Calu3 (cell line): ENCODE data around the gene SLF2. TPM values are rescaled to one million over a fixed set of nuclear protein-coding genes. Genes with fewer than 3 reads are reported as not detected.

Experiments used
- BruUV-seq: library from RNA; stranded (reverse); fragments of 400-500 nt; replicated peaks from 2 replicates; lab custom pipeline; 2021; lab: Mats Ljungman, UMichigan
- CTCF ChIA-PET: fragments of 300-600 bp; sonication (Branson Sonifier 250); formaldehyde crosslinking; loops from one replicate; lab custom pipeline; 2022; ENCODE audit warnings: antibody characterized with exemption; lab: Charles Lee
- DNase-seq: peaks from one replicate; pipeline ENCODE4 v3.0.0; 2022
- H3K27ac Mint-ChIP-seq: one replicate; pipeline ENCODE4 v1.8.0; 2022; ENCODE audit warnings: mixed read lengths; ENCODE audit not compliant: unreplicated experiment
- H3K27me3 Mint-ChIP-seq: one replicate; pipeline ENCODE4 v1.8.0; 2022; ENCODE audit warnings: mixed read lengths; ENCODE audit not compliant: unreplicated experiment
- H3K36me3 Mint-ChIP-seq: one replicate; pipeline ENCODE4 v1.8.0; 2022; ENCODE audit warnings: mild to moderate bottlenecking, moderate library complexity, mixed read lengths; ENCODE audit not compliant: insufficient read depth, unreplicated experiment
- H3K4me1 Mint-ChIP-seq: one replicate; pipeline ENCODE4 v1.8.0; 2022; ENCODE audit warnings: mild to moderate bottlenecking, low read depth, mixed read lengths; ENCODE audit not compliant: unreplicated experiment
- H3K4me3 Mint-ChIP-seq: one replicate; pipeline ENCODE4 v1.8.0; 2022; ENCODE audit warnings: mild to moderate bottlenecking, low read depth, moderate library complexity, mixed read lengths; ENCODE audit not compliant: unreplicated experiment
- H3K9me3 Mint-ChIP-seq: one replicate; pipeline ENCODE4 v1.8.0; 2022; ENCODE audit warnings: low read depth, mixed read lengths; ENCODE audit not compliant: unreplicated experiment
- CTCF ChIP-seq: fragments of 200-600 bp; IDR thresholded peaks from one replicate; pipeline ENCODE4 v1.8.0; 2022; ENCODE audit warnings: antibody characterized with exemption; ENCODE audit not compliant: unreplicated experiment
- intact Hi-C: fragments of 100-400 bp; cut with micrococcal nuclease; formaldehyde crosslinking; loops from one replicate; pipeline ENCODE4 v1.10.0; 2022; ENCODE audit not compliant: unreplicated experiment
- total RNA-seq: library from RNA; stranded (reverse); gene quantifications from 2 replicates; pipeline ENCODE4 v1.2.3, GENCODE V29; 2022

SLF2 gene
- total RNA-seq, 1 experiment from 2014 or later: 18.3 TPM

DNA sequence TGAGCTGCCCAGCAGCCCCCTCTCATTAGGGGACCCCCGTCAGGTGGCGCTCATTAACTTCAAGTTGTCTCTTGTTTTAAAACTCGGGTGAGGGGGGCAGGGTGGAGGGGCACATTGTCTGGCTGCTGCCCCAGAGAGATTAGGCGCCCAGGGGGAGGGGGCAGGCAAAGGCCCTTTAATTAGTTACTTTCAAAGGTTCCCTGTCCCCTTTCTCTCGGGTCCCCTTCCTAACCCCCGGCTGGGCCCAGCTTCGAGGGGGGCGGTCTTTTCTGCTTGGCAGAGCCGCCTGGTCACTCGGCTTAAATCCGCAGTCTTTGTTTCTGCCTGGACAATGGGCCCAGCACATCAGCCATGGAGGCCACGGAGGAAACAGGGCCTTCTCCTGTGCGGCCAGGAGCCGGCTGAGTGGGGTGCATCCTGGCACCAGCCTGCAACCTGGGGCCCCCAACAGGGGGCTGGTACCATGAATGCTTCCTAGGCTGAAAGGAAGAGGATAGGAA, 38.9 kb upstream of the SLF2 start:
- Mint-ChIP-seq H3K4me1 (peaks cover 19% of the 10 kb centered on the region), H3K4me3 (no peak overlapping the region), H3K9me3 (no peaks in the 10 kb centered on the region), H3K36me3 (no peaks in the 10 kb centered on the region), H3K27ac (no peak overlapping the region), H3K27me3 (peaks cover 69% of the 10 kb centered on the region)
- CTCF ChIA-PET: no interaction called here
- TF ChIP-seq CTCF: no peak
- no peak for DNase-seq
- intact Hi-C loops: loop anchor here (10.0 kb wide), 1 partner anchor 149 kb away; no protein-coding TSS in a partner anchor
- BruUV-seq: no TSS peak

DNA sequence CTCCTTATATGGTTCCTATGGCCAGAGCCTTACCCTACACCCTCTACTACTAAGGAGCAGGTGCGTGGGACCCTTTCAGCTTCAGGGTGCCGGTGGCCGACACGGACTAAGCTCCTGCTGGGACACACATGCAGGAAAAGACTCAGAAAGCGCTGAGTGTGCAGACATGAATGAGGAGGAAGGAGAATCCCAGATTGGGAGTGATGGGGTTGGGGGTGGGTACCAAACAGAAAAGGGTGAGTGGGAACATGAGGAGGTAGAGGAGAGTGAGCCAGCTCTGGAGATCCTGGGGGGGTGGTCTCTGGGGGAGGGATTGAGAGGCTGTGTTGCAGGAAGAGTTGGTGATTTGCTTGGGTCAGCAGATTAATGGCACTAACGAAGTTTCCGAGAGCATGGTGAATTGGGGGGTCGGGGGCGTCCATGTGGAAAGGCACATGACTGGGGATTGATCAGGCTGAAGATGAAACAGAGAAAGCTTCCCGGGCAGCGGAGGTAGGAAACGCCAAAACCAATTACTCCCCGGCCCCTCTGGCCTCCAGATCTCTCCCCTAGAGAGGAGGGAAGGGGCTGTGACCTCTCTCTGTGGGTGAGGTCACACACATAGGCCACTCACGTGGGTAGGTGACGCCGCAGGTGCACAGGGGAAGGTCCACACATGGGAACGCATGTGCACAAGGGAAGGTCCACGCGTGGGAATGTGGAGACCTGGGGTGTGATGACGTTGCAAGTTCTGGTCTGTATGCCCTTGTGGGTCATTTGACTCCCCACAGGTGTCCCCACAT, 37.9 kb upstream of the SLF2 start:
- no TSS peak for BruUV-seq
- TF ChIP-seq CTCF: no peak
- Mint-ChIP-seq H3K27me3 (peaks cover 58% of the 10 kb centered on the region), H3K4me3 (no peak overlapping the region), H3K36me3 (no peaks in the 10 kb centered on the region), H3K9me3 (no peaks in the 10 kb centered on the region), H3K27ac (no peak overlapping the region), H3K4me1 (peaks cover 19% of the 10 kb centered on the region)
- no peak for DNase-seq
- intact Hi-C loops: loop anchor here (5.0 to 10.0 kb wide), 3 partner anchors 150 to 443 kb away; no protein-coding TSS in a partner anchor
- CTCF ChIA-PET: no interaction called here

GRCh38 chr10:100875484-100876166, 37.1 kb upstream of the SLF2 start:
- CTCF ChIA-PET: interaction anchor here (0.9 kb wide), 1 partner anchor 306 kb away, joined by 3 read pairs; no protein-coding TSS in a partner anchor
- no TSS peak for BruUV-seq
- Mint-ChIP-seq H3K4me3 (no peak overlapping the region), H3K9me3 (no peaks in the 10 kb centered on the region), H3K36me3 (no peaks in the 10 kb centered on the region), H3K27ac (no peak overlapping the region), H3K27me3 (peaks cover 56% of the 10 kb centered on the region), H3K4me1 (peaks cover 19% of the 10 kb centered on the region)
- intact Hi-C loops: loop anchor here (5.0 to 10.0 kb wide), 3 partner anchors 151 to 443 kb away; no protein-coding TSS in a partner anchor
- no peak for DNase-seq
- TF ChIP-seq CTCF: no peak

DNA sequence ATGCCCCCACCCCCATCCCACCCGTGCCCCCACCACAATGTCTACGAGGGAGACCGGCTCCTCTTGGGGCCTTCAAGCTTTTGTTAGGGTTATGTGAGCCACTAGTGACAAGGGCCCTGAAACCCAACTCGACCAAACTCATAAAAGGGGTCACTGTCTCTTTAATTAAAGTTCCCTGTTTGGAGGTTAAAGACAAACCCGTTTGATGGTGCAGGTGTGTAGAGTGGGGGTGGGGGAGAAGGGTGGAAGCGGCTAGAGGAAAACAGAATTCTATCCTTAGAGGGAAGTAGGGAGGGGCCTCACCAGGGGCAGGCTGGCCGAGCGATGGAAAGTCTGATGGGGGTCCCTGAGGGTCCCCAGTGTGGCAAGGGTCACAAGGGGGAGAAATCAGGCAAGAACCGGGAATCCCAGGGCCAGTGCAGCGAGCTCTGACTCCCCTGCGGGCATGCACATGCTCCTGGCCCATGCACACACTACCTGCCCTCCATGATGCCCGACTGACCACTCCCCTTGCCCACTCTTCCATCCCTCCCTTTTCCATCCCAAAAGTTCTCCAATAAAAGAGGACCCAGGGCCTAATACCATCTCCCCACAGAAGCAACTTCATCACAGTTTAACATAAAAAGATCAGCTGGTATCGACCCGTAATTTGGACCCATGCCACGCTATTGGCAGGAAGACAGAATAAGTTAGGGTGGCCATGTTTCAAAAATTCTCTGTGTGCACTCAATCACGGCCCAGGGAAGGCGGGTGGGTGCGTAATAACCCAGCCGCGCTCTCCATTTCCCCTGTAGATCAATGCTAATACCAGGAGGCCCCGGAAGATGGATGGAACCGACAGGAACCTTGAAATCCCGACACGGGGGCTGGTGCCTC, 35.9 kb upstream of the SLF2 start:
- no peaks in the 10 kb centered on the region for H3K9me3 Mint-ChIP-seq
- CTCF ChIA-PET: no interaction called here
- BruUV-seq: no TSS peak
- intact Hi-C loops: loop anchor here (5.0 to 10.0 kb wide), 3 partner anchors 152 to 445 kb away; no protein-coding TSS in a partner anchor
- H3K4me3 Mint-ChIP-seq: no peak overlapping the region
- DNase-seq: no peak
- no peak for TF ChIP-seq CTCF
- peaks cover 19% of the 10 kb centered on the region for H3K4me1 Mint-ChIP-seq
- H3K27me3 Mint-ChIP-seq: peaks cover 58% of the 10 kb centered on the region
- no peaks in the 10 kb centered on the region for H3K36me3 Mint-ChIP-seq
- H3K27ac Mint-ChIP-seq: no peak overlapping the region
